ENCODE measurements around the gene GPR139. TPM values are rescaled to one million over a fixed set of nuclear protein-coding genes. Genes with fewer than 3 reads are reported as not detected.

The GPR139 gene
- total RNA-seq, 1 experiment from 2014 or later: not detected

Other genes starting within 250 kb of the GPR139 start
- gene GPRC5B, start 189.0 kb downstream of the GPR139 start, total RNA-seq (2014; rRNA removed; shearing (Covaris generic)): 66.0 and 76.7 TPM in 2 replicates

All from H7 (cell line).